ENCODE measurements around the gene DIP2B. TPM values are rescaled to one million over a fixed set of nuclear protein-coding genes. Genes with fewer than 3 reads are reported as not detected.

The DIP2B gene
- total RNA-seq, 1 experiment from 2014 or later = 30.2 TPM

- H3K9me3 ChIP-seq (ENCODE audit: control insufficient read depth, insufficient read depth, low read depth, low read length) = no peaks in the 10 kb centered on the region
- H3K4me1 ChIP-seq (ENCODE audit: control insufficient read depth, insufficient read depth, low read length) = no peaks in the 10 kb centered on the region; the same call in 1 of the 2 replicates
- CTCF ChIA-PET = interaction anchor here (0.6 kb wide), 1 partner anchor 33 kb away, joined by 3 read pairs; no protein-coding TSS in a partner anchor
- POLR2A ChIA-PET = no interaction called here
- no peak for ATAC-seq
- no peak overlapping the region for H3K4me3 ChIP-seq (ENCODE audit: low read depth in 2 of 2, low read length in 2 of 2)
- no peaks in the 10 kb centered on the region for H3K36me3 ChIP-seq (ENCODE audit: control insufficient read depth, insufficient read depth, low read length)
- H3K27me3 ChIP-seq (ENCODE audit: control insufficient read depth, insufficient read depth, low read length) = no peaks in the 10 kb centered on the region
- no TSS peak for BruUV-seq (replicated peaks)
- intact Hi-C loops (cut with micrococcal nuclease; ENCODE audit: unreplicated experiment) = no loop called here
- in situ Hi-C loops (cut with HindIII; ENCODE audit: low pct_unique_long_range_greater_than_20kb, low sequenced_read_pairs) = no loop called here
- no peak overlapping the region for H3K27ac ChIP-seq (ENCODE audit: low read length)
- no peak for DNase-seq (ENCODE audit: low read depth, low spot score)
- TF ChIP-seq TCF7L2 (IDR thresholded peaks at IDR 0.05; ENCODE audit: low read depth, low read length) (no peak), POLR2AphosphoS5 (IDR thresholded peaks at IDR 0.05; ENCODE audit: low read depth, low read length) (no peak), SIN3A (IDR thresholded peaks at IDR 0.05; ENCODE audit: borderline replicate concordance, insufficient read depth, low read depth, low read length) (no peak)
- TF ChIP-seq, protein P1, sequence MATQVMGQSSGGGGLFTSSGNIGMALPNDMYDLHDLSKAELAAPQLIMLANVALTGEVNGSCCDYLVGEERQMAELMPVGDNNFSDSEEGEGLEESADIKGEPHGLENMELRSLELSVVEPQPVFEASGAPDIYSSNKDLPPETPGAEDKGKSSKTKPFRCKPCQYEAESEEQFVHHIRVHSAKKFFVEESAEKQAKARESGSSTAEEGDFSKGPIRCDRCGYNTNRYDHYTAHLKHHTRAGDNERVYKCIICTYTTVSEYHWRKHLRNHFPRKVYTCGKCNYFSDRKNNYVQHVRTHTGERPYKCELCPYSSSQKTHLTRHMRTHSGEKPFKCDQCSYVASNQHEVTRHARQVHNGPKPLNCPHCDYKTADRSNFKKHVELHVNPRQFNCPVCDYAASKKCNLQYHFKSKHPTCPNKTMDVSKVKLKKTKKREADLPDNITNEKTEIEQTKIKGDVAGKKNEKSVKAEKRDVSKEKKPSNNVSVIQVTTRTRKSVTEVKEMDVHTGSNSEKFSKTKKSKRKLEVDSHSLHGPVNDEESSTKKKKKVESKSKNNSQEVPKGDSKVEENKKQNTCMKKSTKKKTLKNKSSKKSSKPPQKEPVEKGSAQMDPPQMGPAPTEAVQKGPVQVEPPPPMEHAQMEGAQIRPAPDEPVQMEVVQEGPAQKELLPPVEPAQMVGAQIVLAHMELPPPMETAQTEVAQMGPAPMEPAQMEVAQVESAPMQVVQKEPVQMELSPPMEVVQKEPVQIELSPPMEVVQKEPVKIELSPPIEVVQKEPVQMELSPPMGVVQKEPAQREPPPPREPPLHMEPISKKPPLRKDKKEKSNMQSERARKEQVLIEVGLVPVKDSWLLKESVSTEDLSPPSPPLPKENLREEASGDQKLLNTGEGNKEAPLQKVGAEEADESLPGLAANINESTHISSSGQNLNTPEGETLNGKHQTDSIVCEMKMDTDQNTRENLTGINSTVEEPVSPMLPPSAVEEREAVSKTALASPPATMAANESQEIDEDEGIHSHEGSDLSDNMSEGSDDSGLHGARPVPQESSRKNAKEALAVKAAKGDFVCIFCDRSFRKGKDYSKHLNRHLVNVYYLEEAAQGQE (IDR thresholded peaks at IDR 0.05; ENCODE audit: insufficient read depth in 1 of 2, low read depth in 2 of 2, low read length in 1 of 2) = no peak
- TF ChIP-seq, protein P2, sequence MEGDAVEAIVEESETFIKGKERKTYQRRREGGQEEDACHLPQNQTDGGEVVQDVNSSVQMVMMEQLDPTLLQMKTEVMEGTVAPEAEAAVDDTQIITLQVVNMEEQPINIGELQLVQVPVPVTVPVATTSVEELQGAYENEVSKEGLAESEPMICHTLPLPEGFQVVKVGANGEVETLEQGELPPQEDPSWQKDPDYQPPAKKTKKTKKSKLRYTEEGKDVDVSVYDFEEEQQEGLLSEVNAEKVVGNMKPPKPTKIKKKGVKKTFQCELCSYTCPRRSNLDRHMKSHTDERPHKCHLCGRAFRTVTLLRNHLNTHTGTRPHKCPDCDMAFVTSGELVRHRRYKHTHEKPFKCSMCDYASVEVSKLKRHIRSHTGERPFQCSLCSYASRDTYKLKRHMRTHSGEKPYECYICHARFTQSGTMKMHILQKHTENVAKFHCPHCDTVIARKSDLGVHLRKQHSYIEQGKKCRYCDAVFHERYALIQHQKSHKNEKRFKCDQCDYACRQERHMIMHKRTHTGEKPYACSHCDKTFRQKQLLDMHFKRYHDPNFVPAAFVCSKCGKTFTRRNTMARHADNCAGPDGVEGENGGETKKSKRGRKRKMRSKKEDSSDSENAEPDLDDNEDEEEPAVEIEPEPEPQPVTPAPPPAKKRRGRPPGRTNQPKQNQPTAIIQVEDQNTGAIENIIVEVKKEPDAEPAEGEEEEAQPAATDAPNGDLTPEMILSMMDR (IDR thresholded peaks at IDR 0.05) = no peak
Measured at GRCh38 chr12:50659690-50660424, 155.1 kb downstream of the DIP2B start.

DNA sequence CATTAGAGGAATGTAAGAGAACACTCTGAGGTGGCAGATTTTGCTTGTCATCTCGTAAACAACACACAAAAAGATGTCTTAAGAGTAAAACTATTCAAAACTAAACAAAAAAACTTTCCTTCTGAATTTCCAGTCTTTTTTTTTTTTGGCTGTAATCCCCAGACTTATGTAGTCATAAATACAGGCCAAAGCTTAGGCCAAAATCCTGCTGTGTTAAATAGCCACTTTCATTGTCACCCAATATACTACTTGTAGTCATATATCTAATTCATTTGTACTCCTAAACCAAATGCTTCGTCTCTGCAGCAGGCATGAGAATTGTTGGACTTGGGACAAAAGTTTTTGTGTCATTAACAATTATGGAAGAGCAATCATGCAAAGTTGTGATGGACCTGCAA lies 155.6 kb downstream of the DIP2B start:
- ATAC-seq = no peak
- POLR2A ChIA-PET = no interaction called here
- Histone ChIP-seq H3K27ac (ENCODE audit: low read length) (no peak overlapping the region), H3K9me3 (ENCODE audit: control insufficient read depth, insufficient read depth, low read depth, low read length) (no peaks in the 10 kb centered on the region), H3K36me3 (ENCODE audit: control insufficient read depth, insufficient read depth, low read length) (no peaks in the 10 kb centered on the region), H3K4me3 (ENCODE audit: low read depth in 2 of 2, low read length in 2 of 2) (no peak overlapping the region), H3K27me3 (ENCODE audit: control insufficient read depth, insufficient read depth, low read length) (no peaks in the 10 kb centered on the region), H3K4me1 (ENCODE audit: control insufficient read depth, insufficient read depth, low read length) (no peaks in the 10 kb centered on the region; the same call in 1 of the 2 replicates)
- CTCF ChIA-PET = no interaction called here
- intact Hi-C loops (cut with micrococcal nuclease; ENCODE audit: unreplicated experiment) (no loop called here), in situ Hi-C loops (cut with HindIII; ENCODE audit: low pct_unique_long_range_greater_than_20kb, low sequenced_read_pairs) (no loop called here)
- no peak for DNase-seq (ENCODE audit: low read depth, low spot score)
- TF ChIP-seq, protein P1 (IDR thresholded peaks at IDR 0.05; ENCODE audit: insufficient read depth in 1 of 2, low read depth in 2 of 2, low read length in 1 of 2) = no peak
- BruUV-seq (replicated peaks) = no TSS peak

All from Panc1 (cell line).